ENCODE data around the gene RARS2.

DNA sequence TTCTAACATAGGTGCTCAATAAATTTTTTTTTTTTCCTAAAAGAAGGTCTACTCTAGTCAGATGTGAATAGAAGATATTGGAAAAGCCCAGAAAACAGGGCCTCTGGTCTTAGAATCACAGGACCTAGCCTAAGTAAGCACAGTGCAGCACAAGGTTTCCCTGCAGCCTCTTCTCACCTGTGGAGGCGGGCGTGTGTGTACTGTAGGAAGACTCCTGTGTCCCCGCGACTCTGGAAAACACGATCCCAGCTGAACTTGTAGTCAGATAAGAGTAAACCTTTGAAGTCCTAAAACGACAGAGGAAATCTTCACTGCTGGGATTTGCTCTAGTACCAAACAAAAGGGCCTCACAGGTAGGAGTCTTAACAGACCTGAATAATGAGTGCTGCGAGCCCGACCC lies 71.3 kb downstream of the RARS2 start:
- TF ChIP-seq, protein P1, sequence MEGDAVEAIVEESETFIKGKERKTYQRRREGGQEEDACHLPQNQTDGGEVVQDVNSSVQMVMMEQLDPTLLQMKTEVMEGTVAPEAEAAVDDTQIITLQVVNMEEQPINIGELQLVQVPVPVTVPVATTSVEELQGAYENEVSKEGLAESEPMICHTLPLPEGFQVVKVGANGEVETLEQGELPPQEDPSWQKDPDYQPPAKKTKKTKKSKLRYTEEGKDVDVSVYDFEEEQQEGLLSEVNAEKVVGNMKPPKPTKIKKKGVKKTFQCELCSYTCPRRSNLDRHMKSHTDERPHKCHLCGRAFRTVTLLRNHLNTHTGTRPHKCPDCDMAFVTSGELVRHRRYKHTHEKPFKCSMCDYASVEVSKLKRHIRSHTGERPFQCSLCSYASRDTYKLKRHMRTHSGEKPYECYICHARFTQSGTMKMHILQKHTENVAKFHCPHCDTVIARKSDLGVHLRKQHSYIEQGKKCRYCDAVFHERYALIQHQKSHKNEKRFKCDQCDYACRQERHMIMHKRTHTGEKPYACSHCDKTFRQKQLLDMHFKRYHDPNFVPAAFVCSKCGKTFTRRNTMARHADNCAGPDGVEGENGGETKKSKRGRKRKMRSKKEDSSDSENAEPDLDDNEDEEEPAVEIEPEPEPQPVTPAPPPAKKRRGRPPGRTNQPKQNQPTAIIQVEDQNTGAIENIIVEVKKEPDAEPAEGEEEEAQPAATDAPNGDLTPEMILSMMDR (IDR thresholded peaks at IDR 0.05; ENCODE audit: low read length): no peak
- TF ChIP-seq EZH2phosphoT487 (IDR thresholded peaks at IDR 0.05; ENCODE audit: low read length): no peak

All from MM.1S (cell line).